22Rv1 (cell line): Measurements from ENCODE around the gene VTI1A.

Experiments
- H3K27ac ChIP-seq: fragments of 450-650 bp; 2 replicates; pipeline ENCODE4 v1.5.1; 2017
- ZFX ChIP-seq: fragments of 450-650 bp; IDR thresholded peaks from 2 replicates; pipeline ENCODE4 v1.6.1; 2017; ENCODE audit warnings: antibody characterized with exemption, borderline replicate concordance
- TF ChIP-seq, protein P1 (sequence below): fragments of 450-650 bp; IDR thresholded peaks from 2 replicates; pipeline ENCODE4 v1.5.1; 2017; ENCODE audit warnings: mild to moderate bottlenecking

VTI1A gene

DNA sequence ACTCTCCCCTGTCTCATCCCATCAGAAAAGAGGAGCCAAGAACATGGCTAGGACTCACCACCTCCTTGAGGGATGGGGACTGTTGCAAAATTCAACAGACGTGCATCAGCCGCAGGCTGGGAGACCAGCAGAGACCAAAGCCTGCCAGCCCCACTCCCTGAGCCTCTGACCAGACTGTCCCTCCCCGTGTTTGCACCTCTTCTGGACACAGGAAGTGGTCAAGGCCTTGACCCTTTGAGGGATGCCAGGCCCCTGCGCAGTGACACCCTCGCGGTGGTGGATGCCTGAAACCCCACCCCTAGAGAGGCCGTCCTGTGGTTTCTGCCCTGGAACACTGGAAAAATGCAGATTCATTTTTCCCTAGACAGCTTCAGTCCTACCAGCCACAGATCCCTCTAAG is 374.6 kb downstream of the VTI1A start:
- H3K27ac ChIP-seq = no peak overlapping the region
- TF ChIP-seq, protein P1, sequence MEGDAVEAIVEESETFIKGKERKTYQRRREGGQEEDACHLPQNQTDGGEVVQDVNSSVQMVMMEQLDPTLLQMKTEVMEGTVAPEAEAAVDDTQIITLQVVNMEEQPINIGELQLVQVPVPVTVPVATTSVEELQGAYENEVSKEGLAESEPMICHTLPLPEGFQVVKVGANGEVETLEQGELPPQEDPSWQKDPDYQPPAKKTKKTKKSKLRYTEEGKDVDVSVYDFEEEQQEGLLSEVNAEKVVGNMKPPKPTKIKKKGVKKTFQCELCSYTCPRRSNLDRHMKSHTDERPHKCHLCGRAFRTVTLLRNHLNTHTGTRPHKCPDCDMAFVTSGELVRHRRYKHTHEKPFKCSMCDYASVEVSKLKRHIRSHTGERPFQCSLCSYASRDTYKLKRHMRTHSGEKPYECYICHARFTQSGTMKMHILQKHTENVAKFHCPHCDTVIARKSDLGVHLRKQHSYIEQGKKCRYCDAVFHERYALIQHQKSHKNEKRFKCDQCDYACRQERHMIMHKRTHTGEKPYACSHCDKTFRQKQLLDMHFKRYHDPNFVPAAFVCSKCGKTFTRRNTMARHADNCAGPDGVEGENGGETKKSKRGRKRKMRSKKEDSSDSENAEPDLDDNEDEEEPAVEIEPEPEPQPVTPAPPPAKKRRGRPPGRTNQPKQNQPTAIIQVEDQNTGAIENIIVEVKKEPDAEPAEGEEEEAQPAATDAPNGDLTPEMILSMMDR = no peak
- TF ChIP-seq ZFX = no peak

DNA sequence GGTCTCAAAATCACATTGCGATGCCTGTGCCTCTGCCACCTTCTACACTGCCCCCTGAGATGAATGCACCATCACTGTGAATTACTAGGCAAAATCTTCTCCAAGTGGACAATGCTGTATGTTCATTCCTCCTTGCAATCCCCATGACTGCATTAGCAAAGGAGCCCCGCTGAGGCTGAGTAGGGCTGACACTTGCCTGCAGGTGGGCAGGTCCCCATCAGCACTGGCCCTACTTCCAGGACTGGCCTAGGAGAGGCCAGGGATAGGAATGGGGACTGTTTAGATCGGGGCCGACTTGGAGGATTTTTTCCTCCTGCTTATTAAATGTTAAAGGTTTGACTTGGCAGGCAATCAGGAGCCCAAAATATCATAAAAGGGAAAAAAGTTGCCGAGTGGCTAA is 376.0 kb downstream of the VTI1A start:
- H3K27ac ChIP-seq = no peak overlapping the region
- no peak for TF ChIP-seq ZFX
- TF ChIP-seq, protein P1 = no peak

DNA sequence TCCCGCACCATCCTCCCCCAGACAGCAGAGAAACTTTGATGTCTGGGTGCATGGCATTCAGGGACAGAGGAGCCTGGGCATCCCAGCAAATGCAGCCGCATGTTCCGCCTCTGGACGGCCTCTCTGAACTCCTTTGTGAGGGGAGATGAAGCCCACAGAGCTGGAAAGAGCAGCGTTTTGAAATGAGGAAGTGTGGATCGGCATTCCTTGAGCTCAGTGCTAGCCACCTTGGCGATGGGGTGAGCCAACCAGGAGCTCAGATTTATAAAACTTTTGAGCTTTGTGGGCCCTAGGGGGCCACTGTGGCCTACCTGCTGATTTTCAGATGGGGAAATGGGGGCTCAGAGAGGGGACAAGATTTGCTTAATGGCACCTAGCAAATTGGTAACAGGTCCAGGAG is 376.6 kb downstream of the VTI1A start:
- TF ChIP-seq ZFX = no peak
- TF ChIP-seq, protein P1 = no peak
- no peak overlapping the region for H3K27ac ChIP-seq

DNA sequence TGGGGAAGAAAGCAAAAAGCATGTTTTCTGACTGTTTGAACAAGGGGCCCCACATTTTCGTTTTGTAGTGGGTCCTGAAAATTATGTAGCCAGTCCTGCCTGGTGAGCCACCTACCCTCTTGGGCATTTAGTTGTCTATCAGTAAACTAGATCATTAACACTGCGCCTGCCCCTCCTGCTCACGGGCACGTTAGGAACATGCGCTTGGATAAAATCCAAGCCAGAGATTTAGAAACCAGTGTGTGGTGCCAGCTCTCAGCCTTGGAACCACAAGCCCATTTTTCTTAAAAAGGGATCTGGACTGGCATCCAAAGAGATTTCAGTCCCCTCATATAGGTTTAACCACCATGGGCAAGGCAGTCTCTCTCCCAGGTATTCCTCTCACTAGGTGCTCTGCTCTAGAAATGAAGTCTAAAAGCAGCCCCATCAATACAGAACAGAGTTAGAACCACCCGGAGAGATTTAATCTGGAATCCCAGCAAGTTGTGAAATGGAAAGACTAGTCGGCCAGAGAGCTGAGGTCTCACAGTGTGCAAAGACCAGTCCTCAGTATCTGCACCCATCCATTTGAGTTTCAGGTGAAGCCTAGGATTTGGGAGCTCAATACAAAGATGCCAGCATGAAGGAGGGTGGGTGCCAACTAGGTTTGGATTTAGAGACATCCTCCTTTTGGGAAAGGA is 379.1 kb downstream of the VTI1A start:
- TF ChIP-seq ZFX = no peak
- TF ChIP-seq, protein P1 = no peak
- no peak overlapping the region for H3K27ac ChIP-seq

DNA sequence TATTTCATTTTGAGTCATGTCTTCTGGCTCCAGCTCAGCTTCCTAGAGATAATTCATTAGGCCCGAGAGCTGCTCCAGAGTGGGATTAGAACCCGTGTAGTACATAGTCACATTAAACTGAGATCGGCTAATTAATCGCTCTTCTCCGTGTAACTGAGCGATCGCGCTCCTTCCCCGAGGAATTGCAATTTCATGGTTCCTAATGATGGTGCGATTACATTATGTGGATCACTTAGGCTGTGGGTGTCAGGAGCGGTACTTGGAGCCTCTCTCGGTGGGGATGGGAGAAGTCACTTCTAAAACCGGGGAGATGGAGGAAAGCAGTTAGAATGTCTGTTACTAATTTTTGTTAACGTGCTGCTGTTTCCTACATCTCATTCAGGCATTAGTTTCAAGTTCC is 380.1 kb downstream of the VTI1A start:
- no peak for TF ChIP-seq ZFX
- TF ChIP-seq, protein P1 = no peak
- H3K27ac ChIP-seq = no peak overlapping the region

DNA sequence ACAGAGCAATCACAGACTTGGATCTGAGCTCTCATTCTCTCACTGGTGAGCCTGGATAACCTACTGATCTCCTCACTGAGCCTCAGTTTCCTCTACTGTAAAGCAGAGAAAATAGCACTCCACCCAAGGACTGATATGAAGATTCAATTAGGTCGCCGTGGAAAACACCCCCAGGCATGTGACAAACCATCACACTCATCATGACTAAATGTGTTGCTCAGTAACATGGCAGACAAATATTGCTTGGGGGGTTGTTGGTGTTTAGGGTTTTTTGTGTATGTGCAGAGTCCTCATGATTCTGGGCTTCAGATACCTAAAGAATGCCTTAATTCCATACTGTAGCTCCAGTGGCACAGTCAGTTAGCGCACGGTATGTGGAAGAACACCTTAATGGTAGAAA is 380.9 kb downstream of the VTI1A start:
- no peak overlapping the region for H3K27ac ChIP-seq
- TF ChIP-seq ZFX = no peak

DNA sequence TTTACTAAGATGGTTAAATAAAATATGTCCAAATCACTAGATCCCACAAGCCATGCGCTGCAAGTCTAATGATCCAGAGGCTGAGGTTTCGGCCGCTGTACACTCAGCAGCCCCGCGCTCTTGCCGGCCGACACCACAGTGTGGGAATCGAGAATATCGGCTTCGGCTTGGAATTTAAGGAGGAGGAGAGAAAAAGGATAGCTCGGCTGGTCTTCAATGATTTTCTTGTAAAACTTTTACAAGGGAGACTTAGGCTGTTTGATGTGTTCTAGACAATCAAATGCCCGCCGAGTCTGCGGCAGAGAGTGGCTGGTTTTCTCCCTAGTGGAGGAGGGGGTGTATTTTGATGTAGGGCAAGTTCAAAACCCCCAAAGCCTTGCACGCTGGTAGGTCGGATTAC is 384.8 kb downstream of the VTI1A start:
- no peak overlapping the region for H3K27ac ChIP-seq
- TF ChIP-seq, protein P1 = no peak
- no peak for TF ChIP-seq ZFX
